ENCODE measurements around the gene GRM5.

GRCh38 chr11:88508418-88508758, 557.4 kb downstream of the GRM5 start:
- TF ChIP-seq POLR2AphosphoS5 (IDR thresholded peaks at IDR 0.05): no peak
- no peak for TF ChIP-seq POLR2A (IDR thresholded peaks at IDR 0.05)
- no peak for TF ChIP-seq CTCF (IDR thresholded peaks at IDR 0.05)

Measured in stomach (tissue), 4 donors.